HG02973 (cell line): Measurements from ENCODE around the gene TIAM1.
"Not testable (repeated sequence)": the region's sequence is repeated elsewhere in the genome, so short reads cannot be mapped to it uniquely, and the experiment has no call there.

Source experiments
- ATAC-seq: cut with Tn5 transposase; IDR thresholded peaks from one replicate; pipeline ENCODE4 v1.9.1; 2021; ENCODE audit warnings: moderate library complexity; ENCODE audit not compliant: unreplicated experiment

TIAM1 gene

GRCh38 chr21:31257265-31257664, 86.8 kb downstream of the TIAM1 start:
- ATAC-seq, result no peak

- ATAC-seq, result no peak
These were observed 88.2 kb downstream of the TIAM1 start for GRCh38 chr21:31255896-31256295.

- no peak for ATAC-seq
These were observed 89.0 kb downstream of the TIAM1 start for GRCh38 chr21:31255036-31255435.

- no peak for ATAC-seq
These were observed 89.9 kb downstream of the TIAM1 start for GRCh38 chr21:31254131-31254530.

GRCh38 chr21:31253684-31254083, 90.4 kb downstream of the TIAM1 start:
- ATAC-seq, result no peak

- ATAC-seq, result no peak
These were observed 91.5 kb downstream of the TIAM1 start for GRCh38 chr21:31252611-31253010.

GRCh38 chr21:31252091-31252490, 92.0 kb downstream of the TIAM1 start:
- no peak for ATAC-seq

- ATAC-seq, result no peak
These were observed 92.4 kb downstream of the TIAM1 start for GRCh38 chr21:31251686-31252085.

- no peak for ATAC-seq
These were observed 95.5 kb downstream of the TIAM1 start for GRCh38 chr21:31248598-31248997.

GRCh38 chr21:31243611-31244010, 100.5 kb downstream of the TIAM1 start:
- ATAC-seq, result no peak

GRCh38 chr21:31236528-31236927, 107.5 kb downstream of the TIAM1 start:
- ATAC-seq, result no peak

GRCh38 chr21:31235671-31236450, 108.2 kb downstream of the TIAM1 start:
- no peak for ATAC-seq

GRCh38 chr21:31234936-31235335, 109.1 kb downstream of the TIAM1 start:
- no peak for ATAC-seq

- no peak for ATAC-seq
These were observed 110.3 kb downstream of the TIAM1 start for GRCh38 chr21:31233711-31234110.

GRCh38 chr21:31232344-31232743, 111.7 kb downstream of the TIAM1 start:
- no peak for ATAC-seq

- ATAC-seq, result no peak
These were observed 113.1 kb downstream of the TIAM1 start for GRCh38 chr21:31230937-31231336.

GRCh38 chr21:31228723-31229122, 115.3 kb downstream of the TIAM1 start:
- ATAC-seq, result not testable (repeated sequence)

- ATAC-seq, result no peak
These were observed 118.3 kb downstream of the TIAM1 start for GRCh38 chr21:31225713-31226112.

GRCh38 chr21:31222142-31222541, 121.9 kb downstream of the TIAM1 start:
- ATAC-seq, result no peak

GRCh38 chr21:31221043-31221442, 123.0 kb downstream of the TIAM1 start:
- ATAC-seq, result no peak

- ATAC-seq, result no peak
These were observed 123.5 kb downstream of the TIAM1 start for GRCh38 chr21:31220575-31220974.

GRCh38 chr21:31218830-31219608, 125.0 kb downstream of the TIAM1 start:
- ATAC-seq, result no peak
